B cell (primary cell): ENCODE data around the gene XXYLT1. TPM values are rescaled to one million over a fixed set of nuclear protein-coding genes. Genes with fewer than 3 reads are reported as not detected.
A peak's percentile ranks its signal among the peaks of the same experiment; 100 is the strongest.

Experiments used
- ATAC-seq: fragments of 200-7000 bp; cut with Tn5 transposase; one replicate; pipeline ENCODE4 v1.10.0; 2021; ENCODE audit warnings: low read depth, mild to moderate bottlenecking, moderate number of reproducible peaks, moderate library complexity
- CTCF ChIA-PET: fragments of 350-600 bp; sonication (Branson Sonifier 250); formaldehyde crosslinking; loops from one replicate; lab custom pipeline; 2021; ENCODE audit warnings: antibody characterized with exemption, inconsistent platforms; lab: Charles Lee
- POLR2A ChIA-PET: fragments of 350-600 bp; sonication (Branson Sonifier 250); formaldehyde crosslinking; loops from one replicate; lab custom pipeline; 2021; ENCODE audit warnings: antibody characterized with exemption; lab: Charles Lee
- DNase-seq: peaks from one replicate; pipeline ENCODE4 v3.0.0; 2013
- H2AFZ ChIP-seq: 2 replicates; pipeline ENCODE4 v1.6.1; 2012; ENCODE audit warnings: mild to moderate bottlenecking, low read depth, low read length; ENCODE audit not compliant: insufficient read depth, poor library complexity, severe bottlenecking
- H3K27ac ChIP-seq, 2 donors: 1 replicate in 1 of 2; 2 replicates in 1 of 2; pipeline ENCODE4 v1.5.1; 2012 to 2013; ENCODE audit warnings: low read length in 2 of 2, mild to moderate bottlenecking in 2 of 2, moderate library complexity in 1 of 2
- H3K27me3 ChIP-seq, 4 experiments: fragments of 200-600 bp in 1 of 4; sonication (generic) in 1 of 4; replicated peaks in 1 of 4; 1 replicate in 2 of 4; 2 replicates in 2 of 4; pipeline versions ENCODE4 v1.6.1 to v1.7.0; 2013 to 2016; ENCODE audit warnings: low read length in 3 of 4, mild to moderate bottlenecking in 2 of 4, mixed read lengths in 1 of 4, moderate library complexity in 1 of 4; ENCODE audit not compliant: insufficient read depth in 4 of 4, control insufficient read depth in 3 of 4; ENCODE audit errors: control extremely low read depth in 1 of 4
- H3K36me3 ChIP-seq, 2 experiments: replicated peaks in 1 of 2; 1 replicate in 1 of 2; 2 replicates in 1 of 2; pipeline versions ENCODE4 v1.6.1 to v1.7.1; 2013; ENCODE audit warnings: low read length in 1 of 2; ENCODE audit not compliant: insufficient read depth in 2 of 2, control insufficient read depth in 1 of 2; ENCODE audit errors: control extremely low read depth in 1 of 2, extremely low read depth in 1 of 2
- H3K4me1 ChIP-seq, 2 donors: fragments of 200-600 bp in 1 of 2; sonication (generic) in 1 of 2; 1 replicate in 1 of 2; 2 replicates in 1 of 2; pipeline versions ENCODE4 v1.5.1 to v1.6.1; 2013 to 2017; ENCODE audit warnings: low read length in 2 of 2; ENCODE audit not compliant: control insufficient read depth in 2 of 2, insufficient read depth in 2 of 2
- H3K4me2 ChIP-seq: replicated peaks from 2 replicates; pipeline ENCODE3; 2012; ENCODE audit warnings: mild to moderate bottlenecking, low read depth, low read length; ENCODE audit not compliant: poor library complexity, severe bottlenecking
- H3K4me3 ChIP-seq, 5 experiments: fragments of 200-600 bp in 1 of 5; sonication (generic) in 1 of 5; 1 replicate in 3 of 5; 2 replicates in 2 of 5; pipeline versions ENCODE4 v1.5.1 to v1.7.0; 2011 to 2016; ENCODE audit warnings: low read length in 4 of 5, mild to moderate bottlenecking in 4 of 5, low read depth in 2 of 5, control low read depth in 1 of 5, moderate library complexity in 1 of 5; ENCODE audit not compliant: insufficient read depth in 1 of 5; ENCODE audit errors: control extremely low read depth in 1 of 5, extremely low read depth in 1 of 5
- H3K79me2 ChIP-seq: fragments of 200-600 bp; sonication (generic); one replicate; pipeline ENCODE4 v1.6.0; 2016; ENCODE audit warnings: low read length; ENCODE audit not compliant: control insufficient read depth, insufficient read depth
- H3K9ac ChIP-seq: fragments of 200-600 bp; sonication (generic); 2 replicates; pipeline ENCODE4 v1.6.1; 2017; ENCODE audit warnings: mild to moderate bottlenecking, low read length, moderate library complexity
- H3K9me3 ChIP-seq, 3 donors: one replicate each; pipeline versions ENCODE4 v1.6.1 to v1.7.1; 2013; ENCODE audit warnings: low read length in 2 of 3; ENCODE audit not compliant: control insufficient read depth in 2 of 3, insufficient read depth in 1 of 3; ENCODE audit errors: control extremely low read depth in 1 of 3
- H4K20me1 ChIP-seq: 2 replicates; pipeline ENCODE4 v1.6.0; 2012; ENCODE audit warnings: mild to moderate bottlenecking, low read length; ENCODE audit not compliant: insufficient read depth, control insufficient read depth, poor library complexity, severe bottlenecking
- H3K27ac Mint-ChIP-seq: one replicate; pipeline ENCODE4 v1.8.0; 2021; ENCODE audit warnings: mixed read lengths
- H3K27me3 Mint-ChIP-seq: one replicate; pipeline ENCODE4 v1.8.0; 2021; ENCODE audit warnings: mixed read lengths
- H3K4me1 Mint-ChIP-seq: one replicate; pipeline ENCODE4 v1.8.0; 2021; ENCODE audit warnings: mixed read lengths
- H3K4me3 Mint-ChIP-seq: one replicate; pipeline ENCODE4 v1.8.0; 2021; ENCODE audit warnings: mixed read lengths
- H3K9me3 Mint-ChIP-seq: one replicate; pipeline ENCODE4 v1.8.0; 2022; ENCODE audit warnings: mixed read lengths; ENCODE audit not compliant: insufficient read depth
- CTCF ChIP-seq: fragments of 200-600 bp; IDR thresholded peaks from one replicate; pipeline ENCODE4 v1.8.0; 2022; ENCODE audit warnings: antibody characterized with exemption, mild to moderate bottlenecking
- EZH2 ChIP-seq: IDR thresholded peaks from 2 replicates; pipeline ENCODE4 v1.6.1; 2012; ENCODE audit warnings: borderline replicate concordance, low read depth, mild to moderate bottlenecking, moderate library complexity, low read length; ENCODE audit not compliant: insufficient read depth, poor library complexity, severe bottlenecking
- WGBS: methylation state at CpG from one replicate; pipeline ENCODE4 v1.1.5; 2013; ENCODE audit warnings: missing lambda C conversion rate; ENCODE audit not compliant: insufficient coverage; 5-methylcytosine and 5-hydroxymethylcytosine counted together
- intact Hi-C: fragments of 100-400 bp; cut with micrococcal nuclease; formaldehyde crosslinking; loops from one replicate; pipeline ENCODE4 v1.10.0; 2022
- polyA plus RNA-seq: library from polyadenylated mRNA; depleted of rRNA; stranded (reverse); fragments of >200 nt; gene quantifications from 2 replicates; pipeline ENCODE4 v1.2.3, GENCODE V29; 2012
- total RNA-seq, 2 donors: library from RNA; stranded (reverse); fragments of 120-200 nt in 1 of 2; gene quantifications; 1 replicate in 1 of 2; 2 replicates in 1 of 2; pipeline versions ENCODE4 v1.2.3 to v1.2.4, GENCODE V29; 2013 to 2022

Gene XXYLT1
- total and polyA plus RNA-seq, 2 donors (not counting 1 experiment from before 2014, with no cell fraction given), result 2.6 to 11.2 TPM

- H3K4me1 ChIP-seq, result peaks cover 54 to 77% of the 10 kb centered on the region in 2 donors
- no peaks in the 10 kb centered on the region for H3K79me2 ChIP-seq
- H3K4me1 Mint-ChIP-seq, result peaks cover 79% of the 10 kb centered on the region
- H3K27me3 Mint-ChIP-seq, result no peaks in the 10 kb centered on the region
- intact Hi-C loops, result loop anchor here (2.0 to 5.0 kb wide), 7 partner anchors 14 to 476 kb away; partner anchors contain the start of genes FAM43A and LSG1
- WGBS, result 2% methylated on average over 9 of the region's 10 CpGs
- H3K9me3 ChIP-seq, result no peaks in the 10 kb centered on the region
- peak overlapping the region; percentile 89 for H3K27ac Mint-ChIP-seq
- no peak for TF ChIP-seq EZH2
- TF ChIP-seq CTCF, result no peak
- peak overlapping the region; percentile 7 for H2AFZ ChIP-seq
- H3K9ac ChIP-seq, result peak overlapping the region; percentile 47
- DNase-seq (peak; percentile 56), ATAC-seq (peak; percentile 46)
- peak overlapping the region; percentile 75 for H3K4me2 ChIP-seq
- CTCF ChIA-PET, result interaction anchor here (1.0 to 2.8 kb wide), 11 partner anchors 10 to 478 kb away, joined by 3 to 12 read pairs (median 4); no protein-coding TSS in a partner anchor
- no peaks in the 10 kb centered on the region for H3K9me3 Mint-ChIP-seq
- H3K27ac ChIP-seq, result peak overlapping the region; percentile 45
- peak overlapping the region in 2 of 5 experiments; percentile 38 to 46 for H3K4me3 ChIP-seq
- H3K27me3 ChIP-seq, result no peaks in the 10 kb centered on the region
- H4K20me1 ChIP-seq, result no peaks in the 10 kb centered on the region
- peak overlapping the region; percentile 90 for H3K4me3 Mint-ChIP-seq
- no peaks in the 10 kb centered on the region for H3K36me3 ChIP-seq
- POLR2A ChIA-PET, result interaction anchor here (0.6 to 2.1 kb wide), 7 partner anchors 8 to 461 kb away, joined by 3 to 12 read pairs (median 5); no protein-coding TSS in a partner anchor
These were observed 122.4 kb downstream of the XXYLT1 start for GRCh38 chr3:195148549-195148948.

GRCh38 chr3:195147649-195148080 lies 123.3 kb downstream of the XXYLT1 start:
- POLR2A ChIA-PET, result interaction anchor here (0.5 to 2.1 kb wide), 9 partner anchors 9 to 505 kb away, joined by 3 to 12 read pairs (median 5); no protein-coding TSS in a partner anchor

More at GRCh38 chr3:195147649-195148080, 123.3 kb downstream of the XXYLT1 start:
- H3K27me3 ChIP-seq, result no peaks in the 10 kb centered on the region
- no peaks in the 10 kb centered on the region for H3K9me3 ChIP-seq
- H2AFZ ChIP-seq, result peak overlapping the region; percentile 59
- ATAC-seq, result peak; percentile 73
- DNase-seq, result peak; percentile 77
- TF ChIP-seq CTCF (no peak), EZH2 (no peak)
- no peaks in the 10 kb centered on the region for H3K36me3 ChIP-seq
- Mint-ChIP-seq H3K9me3 (no peaks in the 10 kb centered on the region), H3K27me3 (no peaks in the 10 kb centered on the region), H3K27ac (peak overlapping the region; percentile 89), H3K4me3 (peak overlapping the region; percentile 90), H3K4me1 (peaks cover 70% of the 10 kb centered on the region)
- H3K79me2 ChIP-seq, result no peaks in the 10 kb centered on the region
- H3K9ac ChIP-seq, result peak overlapping the region; percentile 47
- peak overlapping the region; percentile 38 to 56 (median 44) for H3K4me3 ChIP-seq
- peaks cover 51 to 77% of the 10 kb centered on the region in 2 donors for H3K4me1 ChIP-seq
- 1% methylated on average over 17 of the region's 17 CpGs for WGBS
- H3K4me2 ChIP-seq, result peak overlapping the region; percentile 75
- intact Hi-C loops, result loop anchor here (1.0 to 5.0 kb wide), 10 partner anchors 10 to 475 kb away; partner anchors contain the start of genes FAM43A and LSG1
- peak overlapping the region; percentile 45 for H3K27ac ChIP-seq
- no peaks in the 10 kb centered on the region for H4K20me1 ChIP-seq
- CTCF ChIA-PET, result interaction anchor here (0.8 to 2.8 kb wide), 12 partner anchors 9 to 477 kb away, joined by 3 to 12 read pairs (median 4); no protein-coding TSS in a partner anchor
